ENCODE data around the gene CACNA1B.

CACNA1B gene

GRCh38 chr9:137902646-137903045 is 25.1 kb downstream of the CACNA1B start:
- TF ChIP-seq CTCF (IDR thresholded peaks at IDR 0.05; ENCODE audit: borderline replicate concordance, control extremely low read depth, extremely low read depth, insufficient read depth, missing control alignments), result no peak
- in situ Hi-C loops (cut with MboI; ENCODE audit: low sequenced_read_pairs, unreplicated experiment), result no loop called here
- DNase-seq (ENCODE audit: low spot score), result no peak

GRCh38 chr9:137905740-137906139 is 28.2 kb downstream of the CACNA1B start:
- TF ChIP-seq CTCF (IDR thresholded peaks at IDR 0.05; ENCODE audit: borderline replicate concordance, control extremely low read depth, extremely low read depth, insufficient read depth, missing control alignments), result no peak
- no peak for DNase-seq (ENCODE audit: low spot score)
- in situ Hi-C loops (cut with MboI; ENCODE audit: low sequenced_read_pairs, unreplicated experiment), result no loop called here

- DNase-seq (ENCODE audit: low spot score), result no peak
- no peak for TF ChIP-seq CTCF (IDR thresholded peaks at IDR 0.05; ENCODE audit: borderline replicate concordance, control extremely low read depth, extremely low read depth, insufficient read depth, missing control alignments)
- in situ Hi-C loops (cut with MboI; ENCODE audit: low sequenced_read_pairs, unreplicated experiment), result no loop called here
These were observed 30.2 kb downstream of the CACNA1B start for GRCh38 chr9:137907776-137908175.

- no peak for TF ChIP-seq CTCF (IDR thresholded peaks at IDR 0.05; ENCODE audit: borderline replicate concordance, control extremely low read depth, extremely low read depth, insufficient read depth, missing control alignments)
- in situ Hi-C loops (cut with MboI; ENCODE audit: low sequenced_read_pairs, unreplicated experiment), result no loop called here
- DNase-seq (ENCODE audit: low spot score), result no peak
These were observed 35.1 kb downstream of the CACNA1B start for GRCh38 chr9:137912671-137913070.

- no peak for TF ChIP-seq CTCF (IDR thresholded peaks at IDR 0.05; ENCODE audit: borderline replicate concordance, control extremely low read depth, extremely low read depth, insufficient read depth, missing control alignments)
- no peak for DNase-seq (ENCODE audit: low spot score)
- in situ Hi-C loops (cut with MboI; ENCODE audit: low sequenced_read_pairs, unreplicated experiment), result no loop called here
These were observed 35.5 kb downstream of the CACNA1B start for GRCh38 chr9:137913132-137913531.

GRCh38 chr9:137913771-137914767 is 36.5 kb downstream of the CACNA1B start:
- in situ Hi-C loops (cut with MboI; ENCODE audit: low sequenced_read_pairs, unreplicated experiment), result no loop called here
- DNase-seq (ENCODE audit: low spot score), result no peak
- TF ChIP-seq CTCF (IDR thresholded peaks at IDR 0.05; ENCODE audit: borderline replicate concordance, control extremely low read depth, extremely low read depth, insufficient read depth, missing control alignments), result no peak
